Type B pancreatic cell (in vitro differentiated cells): ENCODE measurements around the gene RASGEF1B. TPM values are rescaled to one million over a fixed set of nuclear protein-coding genes. Genes with fewer than 3 reads are reported as not detected.

ENCODE experiments used
- DNase-seq: peaks from one replicate; pipeline ENCODE4 v3.0.0; 2021; ENCODE audit warnings: mixed read lengths; ENCODE audit not compliant: unreplicated experiment; ENCODE audit errors: extremely low spot score
- H3K27ac Mint-ChIP-seq: 2 replicates; pipeline ENCODE4 v1.8.0; 2021; ENCODE audit warnings: mild to moderate bottlenecking, mixed read lengths
- H3K27me3 Mint-ChIP-seq: 2 replicates; pipeline ENCODE4 v1.8.0; 2021; ENCODE audit warnings: mixed read lengths
- H3K36me3 Mint-ChIP-seq: 2 replicates; pipeline ENCODE4 v1.8.0; 2021; ENCODE audit warnings: mixed read lengths
- H3K4me1 Mint-ChIP-seq: one replicate; pipeline ENCODE4 v1.8.0; 2021; ENCODE audit warnings: mixed read lengths; ENCODE audit not compliant: unreplicated experiment
- H3K4me3 Mint-ChIP-seq: 2 replicates; pipeline ENCODE4 v1.8.0; 2021; ENCODE audit warnings: mild to moderate bottlenecking, mixed read lengths
- H3K9me3 Mint-ChIP-seq: 2 replicates; pipeline ENCODE4 v1.8.0; 2021; ENCODE audit warnings: mixed read lengths
- total RNA-seq: library from RNA; stranded (reverse); gene quantifications from 2 replicates; pipeline ENCODE4 v1.2.1, GENCODE V29; 2021; ENCODE audit warnings: low replicate concordance
- TF ChIP-seq, protein P1 (sequence below): fragments of 200-600 bp; sonication (generic); conservative IDR thresholded peaks from 2 replicates; pipeline ENCODE4 v1.5.0; 2021; ENCODE audit warnings: antibody characterized with exemption, mild to moderate bottlenecking

RASGEF1B gene
- total RNA-seq, 1 donor from 2014 or later: 11.0 TPM

DNA sequence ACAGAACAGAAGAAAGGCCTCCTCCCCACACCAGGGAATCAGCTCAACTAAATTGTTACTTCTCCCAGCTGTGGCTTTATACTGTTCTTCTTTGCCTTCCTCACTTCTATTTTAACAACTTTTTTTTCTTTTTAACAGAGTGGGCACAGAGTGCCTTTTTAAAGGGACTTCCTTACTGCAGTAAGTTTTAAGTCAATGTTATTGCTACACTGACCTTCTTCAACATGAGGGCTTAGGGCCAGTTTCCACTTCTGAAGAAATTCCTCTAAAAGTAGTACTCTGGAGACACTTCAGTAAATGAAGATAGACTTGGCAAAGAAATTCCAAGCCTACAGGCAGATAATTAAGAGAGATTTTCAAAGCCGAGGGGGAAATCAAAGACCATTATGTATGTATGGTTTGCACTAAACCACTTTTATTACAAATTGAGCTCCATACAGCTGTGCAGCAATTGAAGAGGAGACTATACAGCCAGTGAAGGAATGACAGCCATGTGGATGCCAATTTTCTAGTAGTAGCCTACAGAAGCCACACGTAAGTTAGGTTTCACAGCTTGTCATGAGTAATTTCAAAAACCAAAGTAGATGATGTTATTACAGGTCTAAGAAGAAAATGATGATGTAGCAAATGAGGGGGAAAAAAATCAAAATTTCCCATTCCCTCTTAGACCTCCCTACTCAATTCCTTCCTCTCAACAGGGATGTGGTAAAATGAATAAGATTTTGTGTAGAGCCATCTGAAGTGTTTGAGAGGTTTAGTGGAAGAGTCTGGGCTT, 36.9 kb upstream of the RASGEF1B start:
- Mint-ChIP-seq H3K27me3 (no peaks in the 10 kb centered on the region), H3K9me3 (no peaks in the 10 kb centered on the region), H3K36me3 (no peaks in the 10 kb centered on the region), H3K4me3 (no peak overlapping the region), H3K4me1 (peaks cover 15% of the 10 kb centered on the region), H3K27ac (no peak overlapping the region)
- no peak for DNase-seq
- TF ChIP-seq, protein P1, sequence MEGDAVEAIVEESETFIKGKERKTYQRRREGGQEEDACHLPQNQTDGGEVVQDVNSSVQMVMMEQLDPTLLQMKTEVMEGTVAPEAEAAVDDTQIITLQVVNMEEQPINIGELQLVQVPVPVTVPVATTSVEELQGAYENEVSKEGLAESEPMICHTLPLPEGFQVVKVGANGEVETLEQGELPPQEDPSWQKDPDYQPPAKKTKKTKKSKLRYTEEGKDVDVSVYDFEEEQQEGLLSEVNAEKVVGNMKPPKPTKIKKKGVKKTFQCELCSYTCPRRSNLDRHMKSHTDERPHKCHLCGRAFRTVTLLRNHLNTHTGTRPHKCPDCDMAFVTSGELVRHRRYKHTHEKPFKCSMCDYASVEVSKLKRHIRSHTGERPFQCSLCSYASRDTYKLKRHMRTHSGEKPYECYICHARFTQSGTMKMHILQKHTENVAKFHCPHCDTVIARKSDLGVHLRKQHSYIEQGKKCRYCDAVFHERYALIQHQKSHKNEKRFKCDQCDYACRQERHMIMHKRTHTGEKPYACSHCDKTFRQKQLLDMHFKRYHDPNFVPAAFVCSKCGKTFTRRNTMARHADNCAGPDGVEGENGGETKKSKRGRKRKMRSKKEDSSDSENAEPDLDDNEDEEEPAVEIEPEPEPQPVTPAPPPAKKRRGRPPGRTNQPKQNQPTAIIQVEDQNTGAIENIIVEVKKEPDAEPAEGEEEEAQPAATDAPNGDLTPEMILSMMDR: no peak

DNA sequence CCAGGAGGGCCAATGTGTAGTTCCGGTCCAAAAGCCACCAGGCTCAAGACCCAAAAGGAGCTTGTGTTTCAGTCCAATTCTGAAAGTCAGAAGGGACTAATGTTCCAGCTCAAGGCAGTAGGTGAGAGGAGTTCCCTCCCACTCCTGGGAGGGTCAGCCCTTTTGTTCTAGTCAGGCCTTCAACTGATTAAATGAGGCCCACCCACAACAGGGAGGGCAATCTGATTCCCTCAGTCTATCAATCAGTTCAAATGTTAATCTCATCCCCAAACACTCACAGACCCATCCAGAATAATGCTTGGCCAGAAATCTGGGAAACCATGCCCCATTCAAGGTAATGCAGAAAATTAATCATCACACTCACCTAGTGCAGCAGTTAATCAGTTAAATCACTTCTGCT, 35.8 kb upstream of the RASGEF1B start:
- Mint-ChIP-seq H3K4me3 (no peak overlapping the region), H3K4me1 (peaks cover 9% of the 10 kb centered on the region), H3K27me3 (peaks cover 5% of the 10 kb centered on the region), H3K27ac (no peak overlapping the region), H3K36me3 (no peaks in the 10 kb centered on the region), H3K9me3 (no peaks in the 10 kb centered on the region)
- TF ChIP-seq, protein P1: no peak
- DNase-seq: no peak

DNA sequence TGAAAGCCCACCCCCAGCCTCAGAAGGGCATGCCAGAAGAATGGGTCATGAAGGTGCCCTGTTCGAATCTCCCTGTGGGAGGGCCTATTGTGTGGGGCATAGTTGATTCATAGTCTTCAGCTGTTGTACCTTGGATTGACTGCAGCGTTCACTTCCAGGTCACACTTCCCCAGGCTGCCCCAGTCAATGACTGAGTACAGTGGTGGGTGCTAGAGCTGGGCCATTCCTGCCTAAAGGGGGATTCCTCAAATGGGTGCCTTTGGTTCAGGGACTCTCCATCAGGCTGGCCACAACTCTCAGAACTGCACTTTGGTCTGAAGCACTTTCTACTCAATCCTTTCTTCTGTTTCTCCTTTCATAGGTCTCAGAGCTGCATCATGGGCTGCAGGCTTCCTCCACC, 35.0 kb upstream of the RASGEF1B start:
- H3K27me3 Mint-ChIP-seq: peaks cover 7% of the 10 kb centered on the region
- no peaks in the 10 kb centered on the region for H3K36me3 Mint-ChIP-seq
- peaks cover 11% of the 10 kb centered on the region for H3K4me1 Mint-ChIP-seq
- no peak overlapping the region for H3K4me3 Mint-ChIP-seq
- no peak for DNase-seq
- no peak overlapping the region for H3K27ac Mint-ChIP-seq
- H3K9me3 Mint-ChIP-seq: no peaks in the 10 kb centered on the region
- TF ChIP-seq, protein P1: no peak

DNA sequence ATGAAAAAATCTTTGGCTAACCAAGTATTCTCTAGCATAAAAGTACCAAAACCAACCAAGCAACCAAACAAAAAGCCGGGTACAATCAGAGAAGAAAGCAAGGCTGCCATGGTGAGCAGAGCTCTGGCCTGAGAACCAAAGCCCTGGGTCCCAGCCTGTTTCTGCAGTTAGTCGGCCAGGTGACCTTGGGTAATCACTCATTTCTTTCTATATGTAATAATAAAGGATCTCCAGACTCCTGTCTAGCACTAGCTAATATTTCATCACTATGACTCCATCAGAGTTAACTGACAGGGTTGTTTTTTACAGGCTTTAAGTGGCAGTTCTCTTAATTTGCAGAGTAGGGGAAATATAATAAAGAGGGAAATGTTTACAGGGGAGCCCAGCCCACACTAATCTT, 34.0 kb upstream of the RASGEF1B start:
- TF ChIP-seq, protein P1: no peak
- no peaks in the 10 kb centered on the region for H3K9me3 Mint-ChIP-seq
- H3K27me3 Mint-ChIP-seq: peaks cover 7% of the 10 kb centered on the region
- no peak overlapping the region for H3K4me3 Mint-ChIP-seq
- no peak for DNase-seq
- no peak overlapping the region for H3K27ac Mint-ChIP-seq
- no peaks in the 10 kb centered on the region for H3K36me3 Mint-ChIP-seq
- peaks cover 11% of the 10 kb centered on the region for H3K4me1 Mint-ChIP-seq

DNA sequence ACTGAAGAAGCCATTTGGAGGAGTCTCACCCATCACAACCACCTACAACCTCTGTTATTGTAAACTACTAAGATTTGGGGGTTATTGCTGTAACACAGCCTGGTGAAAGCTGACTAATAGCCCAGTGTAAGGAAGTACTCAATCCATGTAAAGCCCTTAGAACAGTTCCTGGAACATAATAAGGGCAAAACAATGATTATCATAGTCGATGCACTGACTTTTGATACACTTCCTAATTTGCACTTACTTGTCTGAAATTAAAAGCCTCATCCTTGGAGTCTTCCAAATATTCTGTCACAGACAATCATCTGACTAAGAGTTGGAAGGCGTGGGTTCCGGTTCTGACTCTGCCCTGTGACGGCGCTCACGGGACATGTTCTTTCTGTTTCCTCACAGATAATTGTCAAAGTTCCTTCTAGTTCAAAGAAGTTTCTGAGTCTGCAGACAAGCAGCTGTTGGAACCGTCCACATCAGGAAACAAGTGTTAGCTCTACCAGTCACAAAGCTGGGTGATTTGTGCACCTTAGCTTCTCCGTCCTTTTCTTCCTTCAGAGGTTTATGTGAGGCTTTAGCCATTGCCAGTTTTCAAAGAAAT, 33.4 kb upstream of the RASGEF1B start:
- no peak for DNase-seq
- Mint-ChIP-seq H3K4me1 (peaks cover 11% of the 10 kb centered on the region), H3K9me3 (no peaks in the 10 kb centered on the region), H3K27ac (no peak overlapping the region), H3K36me3 (no peaks in the 10 kb centered on the region), H3K4me3 (no peak overlapping the region), H3K27me3 (peaks cover 7% of the 10 kb centered on the region)
- TF ChIP-seq, protein P1: no peak
